PC-3 (cell line): Measurements from ENCODE around the gene TNNI3.

ENCODE experiments used
- CTCF ChIP-seq: fragments of 300-600 bp; sonication (generic); conservative IDR thresholded peaks from 2 replicates; pipeline ENCODE4 v1.5.1; 2017; ENCODE audit warnings: antibody characterized with exemption, low read depth, mild to moderate bottlenecking, low read length
- EZH2 ChIP-seq: fragments of 300-600 bp; sonication (generic); IDR thresholded peaks from one replicate; pipeline ENCODE4 v1.6.1; 2017; ENCODE audit warnings: antibody characterized with exemption, mild to moderate bottlenecking, low read length; ENCODE audit not compliant: unreplicated experiment
- EZH2phosphoT487 ChIP-seq: fragments of 300-600 bp; sonication (generic); IDR thresholded peaks from 2 replicates; pipeline ENCODE4 v1.6.1; 2018; ENCODE audit warnings: mild to moderate bottlenecking, antibody characterized with exemption, low read length, borderline replicate concordance

GRCh38 chr19:55173714-55174409, 16.3 kb upstream of the TNNI3 start:
- TF ChIP-seq CTCF = no peak; the same call in 1 of the 2 replicates
- no peak for TF ChIP-seq EZH2phosphoT487
- TF ChIP-seq EZH2 = no peak
